HG03135 (cell line): Measurements from ENCODE around the gene ZNF503.

Source experiments
- ATAC-seq: cut with Tn5 transposase; IDR thresholded peaks from one replicate; pipeline ENCODE4 v1.9.1; 2021; ENCODE audit warnings: mild to moderate bottlenecking, moderate library complexity; ENCODE audit not compliant: unreplicated experiment

ZNF503 gene

DNA sequence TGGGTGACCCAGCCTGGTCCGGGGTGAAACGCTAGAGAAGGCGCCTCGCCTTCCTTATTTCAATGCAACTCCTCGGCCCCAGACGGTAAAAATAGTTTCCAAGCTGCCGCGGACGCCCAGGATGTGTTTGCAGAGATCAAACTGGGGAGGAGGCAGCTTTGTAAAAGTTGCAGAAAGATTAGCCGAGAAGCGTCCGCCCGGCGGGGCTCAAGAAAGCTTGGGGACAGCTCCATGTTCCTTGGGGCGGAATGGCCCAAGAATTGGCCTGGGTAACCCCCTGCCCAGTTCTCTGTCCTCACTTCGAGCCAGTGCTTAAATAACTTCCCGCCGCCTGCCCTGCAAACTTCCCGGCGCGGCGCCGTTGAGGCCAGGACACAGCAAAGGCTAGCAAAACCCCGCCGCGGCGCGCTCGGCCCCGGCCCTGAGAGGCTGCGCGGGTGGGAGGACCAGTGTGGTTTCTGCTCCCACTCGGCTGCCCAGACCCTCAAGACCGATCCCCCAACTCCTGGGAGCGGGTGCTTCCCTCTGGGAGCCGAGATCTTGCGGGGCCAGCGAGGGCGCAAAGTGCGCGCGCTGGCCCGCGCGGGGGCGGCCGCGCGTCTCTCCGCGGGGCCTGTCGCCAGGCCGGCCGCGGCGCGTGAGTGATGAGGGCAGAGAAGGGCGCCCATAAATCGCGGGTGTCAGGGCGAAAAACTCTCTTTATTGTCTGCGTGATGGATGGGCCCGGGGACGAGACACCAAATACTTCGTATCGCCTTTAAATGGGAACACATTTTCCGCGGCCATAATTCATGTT, 6.3 kb upstream of the ZNF503 start:
- no peak for ATAC-seq

DNA sequence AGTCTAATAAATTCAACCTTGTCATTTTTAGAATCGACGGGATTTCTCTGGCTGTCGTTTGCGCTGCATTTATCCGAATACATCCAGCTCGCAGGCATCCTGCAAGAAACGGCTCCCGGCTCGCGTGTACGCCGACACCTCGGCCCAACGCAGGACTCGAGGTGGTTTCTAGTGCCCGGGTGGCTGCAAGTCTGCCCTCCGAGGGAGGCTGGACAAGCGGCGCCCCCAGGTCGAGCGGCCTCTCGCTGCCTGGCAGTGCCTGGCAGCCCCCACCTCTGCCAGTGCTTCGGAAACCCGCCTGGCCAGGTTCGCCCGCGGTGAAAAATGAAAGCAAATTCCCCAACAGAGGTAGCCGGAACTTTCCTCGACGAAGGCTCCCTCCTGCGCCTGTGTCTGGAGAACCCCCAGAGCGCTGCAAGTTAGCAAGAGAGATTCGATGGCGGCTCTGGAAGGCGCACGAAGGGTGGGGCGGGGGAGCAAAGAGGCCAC, 5.7 kb upstream of the ZNF503 start:
- no peak for ATAC-seq

DNA sequence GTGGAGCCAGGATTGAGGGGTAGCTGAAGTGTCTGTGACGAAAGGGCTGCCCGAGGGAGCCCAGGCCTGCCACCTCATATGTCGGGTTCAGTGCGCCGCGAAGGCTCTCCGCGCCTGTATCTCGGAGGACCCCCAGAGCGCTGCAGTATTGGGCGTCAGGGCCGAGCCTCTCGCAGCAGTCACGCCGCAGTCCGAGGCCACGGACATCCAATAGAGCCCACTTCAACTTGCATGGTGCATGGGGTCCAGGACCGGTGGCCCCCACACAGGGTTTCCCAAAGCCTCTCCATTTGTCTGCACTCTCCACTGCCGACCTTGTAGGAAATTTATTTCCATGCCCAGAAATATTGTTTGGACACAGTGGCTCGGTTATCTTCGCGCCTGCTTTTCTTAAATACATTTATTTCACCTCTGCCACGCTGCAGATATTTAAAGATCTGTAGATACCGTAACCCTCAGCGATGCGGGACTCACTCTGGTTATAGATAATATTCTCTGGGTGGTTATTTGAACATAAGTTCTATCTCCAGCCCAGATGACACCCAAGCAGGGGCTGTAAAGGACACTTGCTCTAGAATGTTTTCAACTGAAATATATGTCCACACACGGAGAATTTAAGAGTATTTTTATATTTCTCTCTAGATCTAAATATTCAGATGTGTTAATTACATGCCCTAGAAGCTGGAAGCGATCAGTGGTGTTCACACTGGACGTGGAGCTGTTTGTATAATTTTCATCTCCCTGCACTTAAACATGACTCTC, 5.1 kb upstream of the ZNF503 start:
- no peak for ATAC-seq

DNA sequence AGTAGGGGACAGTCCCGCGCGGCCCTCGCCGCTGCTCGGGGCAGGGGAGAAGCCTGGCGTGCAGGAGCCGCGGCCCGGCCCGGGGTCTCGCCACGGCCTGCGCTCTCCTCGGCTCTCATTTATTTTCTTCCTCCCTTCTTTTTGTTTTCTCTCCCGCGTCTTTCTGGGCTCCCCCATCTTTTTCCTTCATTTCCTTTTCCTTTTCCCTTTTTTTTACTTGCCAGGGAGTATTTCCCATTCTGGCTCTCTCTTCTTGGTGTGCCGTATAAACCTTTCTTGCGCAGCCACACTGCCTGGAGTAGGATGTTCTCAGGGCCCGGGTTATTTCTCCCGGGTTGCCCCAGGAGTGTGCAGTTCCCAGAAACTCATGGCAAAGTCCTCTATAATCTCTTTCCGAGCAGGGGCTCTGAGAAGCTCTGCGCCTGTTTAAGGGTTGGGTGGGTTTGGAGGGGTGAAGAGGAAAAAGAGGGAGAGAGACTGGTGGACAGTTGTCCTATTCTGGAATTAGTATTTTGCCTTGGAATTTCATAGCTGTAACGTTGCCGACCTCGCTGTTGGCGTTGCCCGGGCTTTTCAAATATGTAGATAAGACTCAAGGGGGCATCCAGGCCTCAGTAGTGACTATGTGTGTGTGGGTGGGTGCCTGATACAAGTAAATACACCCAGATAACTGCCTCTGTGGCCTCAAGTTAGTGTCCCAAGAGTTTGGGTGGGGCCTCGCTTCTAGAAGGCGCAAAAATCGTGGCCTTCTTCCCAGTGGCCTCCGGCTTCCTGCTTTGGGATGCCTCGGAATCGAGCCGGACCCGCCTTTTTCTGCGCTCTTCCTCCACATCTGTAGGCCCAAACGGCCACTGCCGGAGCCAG, 4.3 kb upstream of the ZNF503 start:
- ATAC-seq: no peak

DNA sequence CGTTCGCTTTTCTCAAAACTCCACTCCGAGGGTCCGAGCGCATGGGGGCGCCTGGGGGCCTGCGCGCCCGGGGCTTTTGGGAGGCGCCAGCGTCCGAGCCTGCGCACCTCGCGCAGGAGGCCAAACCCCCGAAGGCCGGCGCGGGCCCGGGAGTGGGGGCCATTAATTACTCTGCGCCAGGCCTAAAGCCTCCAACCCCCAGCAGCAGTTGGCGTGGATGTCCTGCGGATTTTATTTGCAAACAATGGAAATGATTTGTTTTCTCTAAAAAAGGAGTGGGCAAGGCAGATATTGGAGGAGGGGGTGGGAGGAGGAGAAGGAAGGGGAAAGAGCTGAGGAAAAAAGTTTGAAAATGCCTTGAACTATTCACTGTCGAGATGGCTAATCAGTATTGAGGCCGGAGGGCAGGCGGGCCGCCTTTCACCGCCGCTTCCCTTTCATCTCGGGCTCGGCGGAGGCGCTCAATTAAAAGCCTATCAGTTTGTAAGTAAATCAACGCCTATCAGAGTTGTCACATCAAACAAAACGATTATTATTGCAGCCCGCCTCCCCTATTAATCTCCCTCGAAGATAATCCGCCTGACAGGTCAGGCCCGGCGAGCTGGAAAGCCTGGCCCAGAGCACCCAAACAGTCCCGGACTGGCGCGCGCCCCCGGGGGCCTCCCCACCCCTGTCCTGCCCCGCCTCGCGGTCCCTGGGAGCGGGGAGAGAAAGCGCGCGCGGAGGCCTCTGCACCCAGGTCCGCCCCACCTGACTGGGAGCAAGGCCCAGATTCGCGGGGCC, 3.4 kb upstream of the ZNF503 start:
- no peak for ATAC-seq

DNA sequence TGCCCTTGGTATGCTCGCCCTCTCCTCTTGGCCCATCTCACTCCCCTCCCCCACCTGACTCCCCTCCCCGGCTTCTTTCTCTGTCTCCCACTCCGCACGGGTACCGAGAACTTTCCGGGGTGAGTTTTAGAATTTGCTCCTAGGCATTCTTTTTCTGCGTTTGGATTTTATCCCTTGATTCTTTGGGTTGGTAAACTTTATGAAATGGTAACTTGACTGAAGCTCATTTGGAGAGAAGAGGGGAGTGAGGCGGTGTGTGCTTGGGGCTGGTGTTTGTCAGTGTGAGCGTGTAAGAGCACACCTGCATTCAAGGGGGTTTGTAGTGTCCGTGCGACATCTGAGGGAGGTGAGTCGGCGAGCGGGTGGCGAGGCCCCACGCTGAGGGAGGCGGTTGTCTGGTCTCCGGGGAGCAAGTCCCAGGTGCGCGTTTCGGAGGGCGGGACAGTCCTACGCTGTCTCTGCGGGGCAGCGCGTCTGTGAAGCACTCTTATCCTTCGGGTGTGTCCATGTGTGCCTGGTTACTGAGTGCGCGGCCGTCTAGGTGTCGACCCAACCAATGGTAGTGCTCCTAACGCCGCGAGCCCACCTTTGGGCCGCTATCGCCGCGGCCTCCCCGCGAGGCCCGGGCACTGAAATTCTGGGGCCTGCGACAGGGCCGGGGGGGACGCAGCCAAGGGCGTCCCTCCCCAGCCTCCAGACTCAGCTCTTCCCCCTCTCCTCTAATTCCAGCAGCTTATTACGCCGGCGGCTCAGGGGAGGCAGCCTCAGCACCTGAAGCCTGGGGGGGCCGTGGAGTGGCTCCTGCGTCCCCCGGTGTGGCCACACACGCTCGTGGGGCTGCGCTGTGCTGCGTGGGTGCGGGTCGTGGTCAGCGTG, 2.6 kb upstream of the ZNF503 start:
- ATAC-seq: no peak

DNA sequence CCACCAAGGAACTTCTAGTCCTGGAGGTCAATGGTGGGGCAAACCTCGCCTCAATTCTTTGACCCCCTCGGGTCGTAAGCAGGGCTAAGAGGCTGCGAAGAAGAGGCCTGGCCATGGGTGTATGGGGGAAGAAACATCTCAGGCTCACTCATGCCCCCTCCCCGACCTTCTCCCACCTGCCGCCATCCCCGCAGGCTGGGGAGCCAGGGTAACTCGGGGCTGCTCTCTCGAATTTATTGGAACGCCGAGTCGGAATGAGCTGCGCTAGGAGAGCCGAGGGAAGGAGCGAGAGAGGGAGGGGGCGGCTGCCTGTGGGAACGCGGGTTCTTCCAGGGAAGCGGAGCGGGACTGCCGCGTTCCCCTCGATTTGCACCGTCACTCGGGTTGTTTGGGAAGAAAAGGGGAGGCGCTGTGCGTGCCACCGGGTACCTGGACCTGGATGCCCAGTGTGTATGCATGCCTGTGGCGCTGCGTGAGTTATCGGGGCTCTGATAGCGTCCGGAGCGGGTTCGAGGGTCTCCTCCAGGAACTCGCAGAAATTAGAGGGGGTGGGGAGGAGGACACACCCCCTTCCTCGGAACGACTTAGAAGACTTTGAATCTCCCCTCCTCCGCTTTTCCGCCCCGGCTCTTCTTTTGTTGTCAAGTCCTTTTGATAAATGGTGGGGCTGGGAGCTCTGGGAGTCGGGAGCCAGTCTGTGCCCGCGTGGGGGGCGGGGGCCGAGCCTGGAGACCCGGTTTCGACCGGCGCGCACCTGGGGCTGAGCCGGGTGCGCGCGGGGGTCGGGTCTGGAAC, 1.8 kb upstream of the ZNF503 start:
- no peak for ATAC-seq

DNA sequence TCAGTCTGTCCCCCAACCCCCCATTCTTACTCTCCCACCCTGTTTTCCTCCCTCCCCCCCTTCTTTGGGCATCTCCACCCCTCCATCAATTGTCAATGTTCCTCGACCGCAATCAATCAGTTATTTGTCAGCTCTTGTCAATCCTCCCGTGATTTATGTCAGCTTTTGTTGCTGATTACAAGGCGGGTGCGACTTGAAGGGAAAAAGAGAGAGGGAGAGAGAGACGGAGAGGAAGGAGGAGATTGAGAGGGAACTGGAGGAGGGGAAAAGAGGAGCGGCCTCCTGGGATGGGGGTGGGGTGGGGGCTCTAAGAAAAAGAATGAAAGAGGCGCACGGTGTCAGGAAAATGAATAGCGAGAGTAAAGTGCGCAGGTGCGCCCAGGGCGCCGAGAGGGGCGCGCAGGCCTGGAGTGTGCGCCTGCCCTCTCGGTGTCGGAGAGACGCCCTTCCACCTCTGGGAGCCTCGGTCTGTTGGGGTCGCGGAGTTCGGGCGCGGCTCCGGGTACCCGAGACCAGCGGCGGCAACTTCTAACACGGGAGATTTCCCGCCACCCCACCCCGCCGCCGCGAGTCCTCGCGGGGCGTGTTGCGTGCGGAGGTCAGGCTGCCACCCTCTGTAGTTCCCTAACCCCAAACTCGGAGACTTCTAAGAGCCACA, 1.1 kb upstream of the ZNF503 start:
- no peak for ATAC-seq

DNA sequence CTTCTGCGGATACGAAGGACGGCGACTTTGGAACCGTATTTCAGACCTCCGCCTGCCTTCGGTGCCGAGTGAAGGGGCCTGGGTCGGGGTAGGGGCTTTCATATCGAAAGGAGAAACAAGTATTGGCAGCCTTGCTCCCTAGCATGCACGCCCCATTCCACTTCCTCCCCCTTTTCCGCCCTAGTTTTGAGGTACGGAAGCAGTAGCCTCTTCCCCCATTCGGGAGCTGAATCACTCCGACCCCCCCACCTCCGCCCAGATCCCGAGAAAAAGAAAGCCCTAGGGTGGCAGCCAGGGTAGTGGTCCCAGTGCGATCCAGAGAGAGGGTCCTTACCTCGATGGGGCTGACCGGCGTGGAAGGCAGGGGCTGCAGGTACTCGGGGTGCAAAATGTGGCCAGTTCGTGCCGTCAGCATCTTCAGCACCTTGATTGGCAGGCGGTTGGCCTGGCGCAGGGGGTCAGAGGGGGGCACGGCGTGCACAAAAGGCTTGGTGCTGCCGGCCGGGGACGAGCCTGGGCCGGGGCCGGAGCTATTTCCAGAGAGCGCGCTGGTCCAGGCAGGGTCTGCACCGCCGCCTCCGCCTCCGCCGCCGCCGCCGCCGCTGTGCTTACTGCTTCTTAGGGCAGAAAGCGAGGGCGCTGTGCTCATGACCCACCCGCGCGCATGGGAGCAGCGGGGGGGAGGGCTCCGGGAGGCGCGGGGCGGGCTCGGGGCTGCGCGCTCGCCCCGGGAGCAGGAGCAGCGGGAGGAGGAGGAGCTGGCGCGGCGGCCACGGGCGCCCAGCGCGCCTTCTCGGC, 594 bp downstream of the ZNF503 start:
- peak; percentile 22 for ATAC-seq

DNA sequence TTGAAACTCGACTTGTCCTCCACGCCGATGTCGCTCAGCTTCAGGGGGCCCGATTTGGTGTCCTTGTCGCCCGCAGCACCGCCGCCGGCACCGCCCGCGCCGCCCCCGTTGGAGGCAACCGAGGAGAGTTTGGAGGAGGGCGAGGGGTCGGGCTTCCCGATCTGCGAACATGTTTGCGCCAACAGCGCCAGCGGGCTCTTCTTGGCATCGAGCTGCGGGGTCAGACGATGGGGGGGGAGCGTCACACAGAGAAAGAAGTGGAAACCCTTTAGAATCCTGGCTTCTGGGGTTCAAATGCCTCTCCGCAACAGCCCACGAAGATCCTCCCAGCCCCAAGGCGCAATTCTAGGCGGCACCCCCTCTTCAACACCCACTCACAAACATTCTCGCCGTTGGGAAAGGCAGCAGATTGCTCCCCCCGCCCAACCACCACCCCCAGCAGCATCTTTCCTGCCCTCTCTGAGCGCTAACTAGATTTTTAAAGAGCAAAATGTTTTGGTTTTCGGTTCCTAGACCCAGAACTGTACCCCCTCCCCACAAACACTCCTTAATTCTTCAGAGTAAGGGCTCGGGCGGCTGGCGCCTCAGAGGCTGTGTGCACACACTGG, 1.3 kb downstream of the ZNF503 start:
- no peak for ATAC-seq

DNA sequence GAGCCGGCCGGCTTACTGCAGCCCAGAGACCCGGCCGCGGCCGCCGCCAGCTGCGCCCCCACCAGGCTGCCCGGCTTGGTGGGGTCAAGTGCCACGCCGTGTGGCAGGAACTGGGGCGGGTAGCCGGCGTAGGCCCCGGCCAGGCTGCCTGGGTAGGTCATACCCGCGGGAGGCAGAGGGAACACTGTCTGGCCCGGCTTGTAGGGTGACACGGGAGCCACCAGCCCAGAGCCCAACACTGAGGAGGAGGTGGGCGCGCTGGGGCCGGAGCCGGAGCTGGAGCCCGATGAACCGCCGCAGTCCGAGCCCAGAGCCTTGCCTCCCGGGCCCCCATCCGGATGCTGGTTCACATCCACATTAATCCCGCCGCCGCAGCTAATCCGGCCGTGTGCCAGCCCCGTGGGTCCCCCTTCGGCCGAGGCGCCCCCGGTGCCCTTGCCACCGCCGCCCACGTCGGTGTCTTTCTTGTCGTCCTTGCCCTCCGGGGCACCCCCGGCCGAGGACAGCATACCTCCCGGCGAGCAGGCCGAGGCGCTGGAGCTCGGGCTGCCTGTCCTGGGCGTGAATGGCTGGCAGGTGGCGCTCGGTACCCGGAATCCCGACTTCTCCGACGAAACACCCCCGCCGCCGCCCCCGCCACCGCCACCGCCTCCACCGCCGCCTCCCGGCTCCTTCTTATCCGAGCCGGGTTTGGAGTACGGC, 2.0 kb downstream of the ZNF503 start:
- ATAC-seq: no peak

DNA sequence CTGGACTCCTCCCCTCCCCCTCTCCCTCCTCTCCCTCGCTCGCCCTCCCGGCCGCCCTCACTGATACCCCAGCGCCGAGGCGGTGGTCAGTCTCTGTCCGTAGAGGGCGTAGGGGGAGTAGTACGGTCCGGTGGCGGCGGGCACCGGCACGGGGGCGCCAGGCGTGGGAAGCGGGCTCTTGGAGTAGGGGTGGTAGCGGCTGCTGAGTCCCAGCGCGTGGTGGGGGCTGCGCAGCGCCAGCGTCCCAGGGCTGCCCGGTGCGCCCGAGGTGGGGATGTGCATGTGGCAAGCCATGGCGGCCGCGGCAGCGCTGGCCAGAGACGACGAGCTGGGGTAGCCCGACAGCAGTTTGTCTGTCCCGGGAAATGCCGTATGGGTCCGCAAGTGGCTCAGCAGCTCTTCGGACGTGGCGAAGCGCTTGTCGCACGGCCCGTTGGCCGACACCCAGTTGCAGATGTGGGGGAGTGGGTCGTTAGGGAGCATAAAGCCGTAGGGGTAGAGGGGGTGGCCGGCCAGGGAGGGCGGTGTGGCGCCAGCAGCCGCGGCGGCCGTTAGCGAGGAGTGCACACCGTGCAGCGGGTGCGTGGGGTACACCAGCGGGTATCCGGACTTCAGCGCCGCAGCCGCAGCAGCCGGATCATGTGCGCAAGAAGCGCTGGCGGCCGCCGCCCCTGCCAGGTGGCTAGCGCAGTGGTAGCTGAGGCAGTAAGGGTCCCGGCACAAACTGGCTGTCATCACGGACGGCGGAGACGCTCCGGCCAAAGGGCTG, 2.7 kb downstream of the ZNF503 start:
- no peak for ATAC-seq

DNA sequence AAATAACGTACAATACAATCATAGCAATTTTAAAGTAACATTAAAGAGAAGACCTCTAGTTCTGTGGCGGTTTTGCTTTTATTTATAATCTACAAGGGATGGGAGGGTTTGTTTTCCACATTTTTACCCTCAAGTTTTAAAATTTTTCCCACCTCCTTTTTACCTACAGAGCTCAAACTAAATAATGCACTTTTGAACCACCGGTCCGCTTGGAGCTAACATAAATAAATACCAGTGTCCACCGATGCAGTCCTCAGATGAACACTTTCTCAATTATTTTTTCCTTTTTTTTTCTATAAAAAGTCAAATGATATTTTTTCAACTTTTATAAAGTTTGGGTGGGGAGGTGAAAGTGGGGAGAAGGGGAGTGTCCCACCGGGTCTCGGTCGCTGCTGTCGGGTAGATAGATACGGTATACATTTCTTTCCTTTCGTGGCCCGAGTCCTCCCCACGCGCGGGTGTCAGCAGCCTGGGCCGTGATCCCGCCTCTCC, 3.3 kb downstream of the ZNF503 start:
- ATAC-seq: no peak

DNA sequence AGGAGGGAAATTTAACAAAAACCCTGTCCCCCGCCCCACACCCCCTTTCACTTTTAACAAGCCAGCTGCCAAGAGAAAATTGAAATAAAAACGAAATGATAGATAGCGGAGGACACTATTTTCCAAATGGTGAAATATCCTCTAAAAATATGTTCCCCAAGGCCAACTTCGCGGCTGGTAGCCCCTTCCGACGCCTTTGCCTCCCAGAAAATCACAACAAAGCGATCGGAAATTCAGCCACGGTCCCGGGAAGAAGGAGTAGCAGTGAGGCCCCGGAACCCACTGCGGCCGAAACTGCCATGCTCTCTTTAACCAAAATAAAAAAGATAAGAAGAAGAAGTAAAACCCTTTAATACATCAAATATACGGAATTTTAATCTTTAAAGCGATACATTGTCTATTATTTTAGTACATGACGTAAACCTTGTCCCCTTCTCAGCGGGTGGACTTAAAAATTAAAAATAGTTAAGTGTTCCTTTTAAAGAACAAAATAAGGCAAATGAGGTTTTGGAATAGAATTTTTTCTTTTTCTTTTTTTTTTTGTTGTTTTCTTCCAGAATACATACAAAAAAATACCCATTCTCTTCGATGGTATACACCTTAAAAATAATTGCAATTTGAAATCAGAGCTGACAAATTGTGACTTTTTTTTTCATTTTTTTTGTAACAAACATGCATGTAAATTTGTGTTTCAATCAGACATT, 3.9 kb downstream of the ZNF503 start:
- ATAC-seq: no peak
